ENCODE results near the gene DCBLD1. TPM values are rescaled to one million over a fixed set of nuclear protein-coding genes. Genes with fewer than 3 reads are reported as not detected.

Gene DCBLD1
- total RNA-seq, 1 experiment from 2014 or later, result 11.2 TPM

DNA sequence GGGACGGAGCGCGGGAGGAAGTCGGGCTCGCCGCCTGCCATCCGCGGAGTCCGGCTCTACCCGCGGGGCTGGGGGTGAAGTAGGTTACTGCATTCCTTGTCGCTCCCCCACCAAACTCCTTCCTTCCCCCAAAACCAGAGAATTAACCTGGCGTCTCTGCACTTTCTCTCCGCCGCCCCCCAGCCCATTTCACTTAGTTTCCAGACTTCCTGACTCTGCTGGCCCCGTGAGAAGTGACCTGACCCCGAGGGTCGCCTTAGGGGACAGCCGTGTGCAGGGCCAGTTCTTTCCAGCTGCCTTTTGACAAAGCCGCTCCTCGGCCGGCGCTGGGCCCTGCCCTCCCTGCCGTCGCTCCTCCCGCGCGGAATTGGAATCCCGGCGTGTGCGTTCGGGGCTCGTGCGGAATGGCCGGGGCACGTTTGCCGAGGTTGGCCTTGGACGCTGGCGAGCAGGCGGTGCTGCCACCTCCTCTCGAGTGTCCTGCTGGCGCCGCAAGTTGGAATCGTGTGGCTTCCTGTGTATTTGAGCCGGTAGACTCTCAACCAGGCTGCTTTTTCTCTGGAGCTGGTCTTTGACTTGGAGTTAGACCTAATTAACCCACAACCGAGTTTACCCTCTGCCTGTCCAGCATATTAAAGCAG, 650 bp downstream of the DCBLD1 start (continued):
- TF ChIP-seq CREB1 (CRISPR knock-in tag; IDR thresholded peaks at IDR 0.05) (no peak), OVOL2 (CRISPR knock-in tag; IDR thresholded peaks at IDR 0.05; ENCODE audit: borderline replicate concordance) (no peak), EMX1 (CRISPR knock-in tag; IDR thresholded peaks at IDR 0.05) (no peak), ZNF232 (CRISPR knock-in tag; IDR thresholded peaks at IDR 0.05) (no peak), FOXK1 (CRISPR knock-in tag; IDR thresholded peaks at IDR 0.05) (no peak), TP53 (CRISPR knock-in tag; IDR thresholded peaks at IDR 0.05) (no peak), CREM (CRISPR knock-in tag; IDR thresholded peaks at IDR 0.05) (no peak), RELA (CRISPR knock-in tag; IDR thresholded peaks at IDR 0.05; ENCODE audit: borderline replicate concordance) (no peak), SP1 (CRISPR knock-in tag; conservative IDR thresholded peaks at IDR 0.05) (no peak), NFYB (CRISPR knock-in tag; conservative IDR thresholded peaks at IDR 0.05; ENCODE audit: low read depth) (no peak), GRHL2 (CRISPR knock-in tag; IDR thresholded peaks at IDR 0.05; ENCODE audit: insufficient replicate concordance, severe bottlenecking) (no peak), MXD4 (CRISPR knock-in tag; IDR thresholded peaks at IDR 0.05; ENCODE audit: borderline replicate concordance) (no peak), JAZF1 (CRISPR knock-in tag; IDR thresholded peaks at IDR 0.05) (no peak), ZNF425 (CRISPR knock-in tag; conservative IDR thresholded peaks at IDR 0.05) (no peak), IRF2 (CRISPR knock-in tag; IDR thresholded peaks at IDR 0.05; ENCODE audit: borderline replicate concordance, low read depth) (no peak), CTCF (IDR thresholded peaks at IDR 0.05) (no peak), SMAD4 (CRISPR knock-in tag; IDR thresholded peaks at IDR 0.05) (no peak), FOXP1 (CRISPR knock-in tag; IDR thresholded peaks at IDR 0.05; ENCODE audit: borderline replicate concordance) (no peak; the same call in 1 of the 2 replicates), ZNF317 (CRISPR knock-in tag; IDR thresholded peaks at IDR 0.05; ENCODE audit: borderline replicate concordance, low read depth) (no peak)
- TF ChIP-seq, protein P1, sequence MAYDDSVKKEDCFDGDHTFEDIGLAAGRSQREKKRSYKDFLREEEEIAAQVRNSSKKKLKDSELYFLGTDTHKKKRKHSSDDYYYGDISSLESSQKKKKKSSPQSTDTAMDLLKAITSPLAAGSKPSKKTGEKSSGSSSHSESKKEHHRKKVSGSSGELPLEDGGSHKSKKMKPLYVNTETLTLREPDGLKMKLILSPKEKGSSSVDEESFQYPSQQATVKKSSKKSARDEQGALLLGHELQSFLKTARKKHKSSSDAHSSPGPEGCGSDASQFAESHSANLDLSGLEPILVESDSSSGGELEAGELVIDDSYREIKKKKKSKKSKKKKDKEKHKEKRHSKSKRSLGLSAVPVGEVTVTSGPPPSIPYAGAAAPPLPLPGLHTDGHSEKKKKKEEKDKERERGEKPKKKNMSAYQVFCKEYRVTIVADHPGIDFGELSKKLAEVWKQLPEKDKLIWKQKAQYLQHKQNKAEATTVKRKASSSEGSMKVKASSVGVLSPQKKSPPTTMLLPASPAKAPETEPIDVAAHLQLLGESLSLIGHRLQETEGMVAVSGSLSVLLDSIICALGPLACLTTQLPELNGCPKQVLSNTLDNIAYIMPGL (CRISPR knock-in tag; IDR thresholded peaks at IDR 0.05), result peak; percentile 76; the same call in 1 of the 2 replicates
- TF ChIP-seq, protein P2, sequence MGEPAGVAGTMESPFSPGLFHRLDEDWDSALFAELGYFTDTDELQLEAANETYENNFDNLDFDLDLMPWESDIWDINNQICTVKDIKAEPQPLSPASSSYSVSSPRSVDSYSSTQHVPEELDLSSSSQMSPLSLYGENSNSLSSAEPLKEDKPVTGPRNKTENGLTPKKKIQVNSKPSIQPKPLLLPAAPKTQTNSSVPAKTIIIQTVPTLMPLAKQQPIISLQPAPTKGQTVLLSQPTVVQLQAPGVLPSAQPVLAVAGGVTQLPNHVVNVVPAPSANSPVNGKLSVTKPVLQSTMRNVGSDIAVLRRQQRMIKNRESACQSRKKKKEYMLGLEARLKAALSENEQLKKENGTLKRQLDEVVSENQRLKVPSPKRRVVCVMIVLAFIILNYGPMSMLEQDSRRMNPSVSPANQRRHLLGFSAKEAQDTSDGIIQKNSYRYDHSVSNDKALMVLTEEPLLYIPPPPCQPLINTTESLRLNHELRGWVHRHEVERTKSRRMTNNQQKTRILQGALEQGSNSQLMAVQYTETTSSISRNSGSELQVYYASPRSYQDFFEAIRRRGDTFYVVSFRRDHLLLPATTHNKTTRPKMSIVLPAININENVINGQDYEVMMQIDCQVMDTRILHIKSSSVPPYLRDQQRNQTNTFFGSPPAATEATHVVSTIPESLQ (CRISPR knock-in tag; IDR thresholded peaks at IDR 0.05), result no peak
- TF ChIP-seq, protein P3, sequence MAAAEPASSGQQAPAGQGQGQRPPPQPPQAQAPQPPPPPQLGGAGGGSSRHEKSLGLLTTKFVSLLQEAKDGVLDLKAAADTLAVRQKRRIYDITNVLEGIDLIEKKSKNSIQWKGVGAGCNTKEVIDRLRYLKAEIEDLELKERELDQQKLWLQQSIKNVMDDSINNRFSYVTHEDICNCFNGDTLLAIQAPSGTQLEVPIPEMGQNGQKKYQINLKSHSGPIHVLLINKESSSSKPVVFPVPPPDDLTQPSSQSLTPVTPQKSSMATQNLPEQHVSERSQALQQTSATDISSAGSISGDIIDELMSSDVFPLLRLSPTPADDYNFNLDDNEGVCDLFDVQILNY (CRISPR knock-in tag; IDR thresholded peaks at IDR 0.05), result 0 out of 2 replicates have a peak, but pooled peaks have one; percentile 38
- TF ChIP-seq, protein P4, sequence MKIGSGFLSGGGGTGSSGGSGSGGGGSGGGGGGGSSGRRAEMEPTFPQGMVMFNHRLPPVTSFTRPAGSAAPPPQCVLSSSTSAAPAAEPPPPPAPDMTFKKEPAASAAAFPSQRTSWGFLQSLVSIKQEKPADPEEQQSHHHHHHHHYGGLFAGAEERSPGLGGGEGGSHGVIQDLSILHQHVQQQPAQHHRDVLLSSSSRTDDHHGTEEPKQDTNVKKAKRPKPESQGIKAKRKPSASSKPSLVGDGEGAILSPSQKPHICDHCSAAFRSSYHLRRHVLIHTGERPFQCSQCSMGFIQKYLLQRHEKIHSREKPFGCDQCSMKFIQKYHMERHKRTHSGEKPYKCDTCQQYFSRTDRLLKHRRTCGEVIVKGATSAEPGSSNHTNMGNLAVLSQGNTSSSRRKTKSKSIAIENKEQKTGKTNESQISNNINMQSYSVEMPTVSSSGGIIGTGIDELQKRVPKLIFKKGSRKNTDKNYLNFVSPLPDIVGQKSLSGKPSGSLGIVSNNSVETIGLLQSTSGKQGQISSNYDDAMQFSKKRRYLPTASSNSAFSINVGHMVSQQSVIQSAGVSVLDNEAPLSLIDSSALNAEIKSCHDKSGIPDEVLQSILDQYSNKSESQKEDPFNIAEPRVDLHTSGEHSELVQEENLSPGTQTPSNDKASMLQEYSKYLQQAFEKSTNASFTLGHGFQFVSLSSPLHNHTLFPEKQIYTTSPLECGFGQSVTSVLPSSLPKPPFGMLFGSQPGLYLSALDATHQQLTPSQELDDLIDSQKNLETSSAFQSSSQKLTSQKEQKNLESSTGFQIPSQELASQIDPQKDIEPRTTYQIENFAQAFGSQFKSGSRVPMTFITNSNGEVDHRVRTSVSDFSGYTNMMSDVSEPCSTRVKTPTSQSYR (CRISPR knock-in tag; IDR thresholded peaks at IDR 0.05), result no peak
- TF ChIP-seq, protein P5, sequence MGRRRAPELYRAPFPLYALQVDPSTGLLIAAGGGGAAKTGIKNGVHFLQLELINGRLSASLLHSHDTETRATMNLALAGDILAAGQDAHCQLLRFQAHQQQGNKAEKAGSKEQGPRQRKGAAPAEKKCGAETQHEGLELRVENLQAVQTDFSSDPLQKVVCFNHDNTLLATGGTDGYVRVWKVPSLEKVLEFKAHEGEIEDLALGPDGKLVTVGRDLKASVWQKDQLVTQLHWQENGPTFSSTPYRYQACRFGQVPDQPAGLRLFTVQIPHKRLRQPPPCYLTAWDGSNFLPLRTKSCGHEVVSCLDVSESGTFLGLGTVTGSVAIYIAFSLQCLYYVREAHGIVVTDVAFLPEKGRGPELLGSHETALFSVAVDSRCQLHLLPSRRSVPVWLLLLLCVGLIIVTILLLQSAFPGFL (CRISPR knock-in tag; IDR thresholded peaks at IDR 0.05; ENCODE audit: borderline replicate concordance), result 0 out of 2 replicates have a peak, but pooled peaks have one; percentile 80
- TF ChIP-seq, protein P6, sequence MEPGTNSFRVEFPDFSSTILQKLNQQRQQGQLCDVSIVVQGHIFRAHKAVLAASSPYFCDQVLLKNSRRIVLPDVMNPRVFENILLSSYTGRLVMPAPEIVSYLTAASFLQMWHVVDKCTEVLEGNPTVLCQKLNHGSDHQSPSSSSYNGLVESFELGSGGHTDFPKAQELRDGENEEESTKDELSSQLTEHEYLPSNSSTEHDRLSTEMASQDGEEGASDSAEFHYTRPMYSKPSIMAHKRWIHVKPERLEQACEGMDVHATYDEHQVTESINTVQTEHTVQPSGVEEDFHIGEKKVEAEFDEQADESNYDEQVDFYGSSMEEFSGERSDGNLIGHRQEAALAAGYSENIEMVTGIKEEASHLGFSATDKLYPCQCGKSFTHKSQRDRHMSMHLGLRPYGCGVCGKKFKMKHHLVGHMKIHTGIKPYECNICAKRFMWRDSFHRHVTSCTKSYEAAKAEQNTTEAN (CRISPR knock-in tag; IDR thresholded peaks at IDR 0.05), result 0 out of 2 replicates have a peak, but pooled peaks have one; percentile 28
